ENCODE data around the gene ITGA11. TPM values are rescaled to one million over a fixed set of nuclear protein-coding genes. Genes with fewer than 3 reads are reported as not detected.

Gene ITGA11
- total RNA-seq, 2 donors from 2014 or later = 12.6 to 35.4 TPM

DNA sequence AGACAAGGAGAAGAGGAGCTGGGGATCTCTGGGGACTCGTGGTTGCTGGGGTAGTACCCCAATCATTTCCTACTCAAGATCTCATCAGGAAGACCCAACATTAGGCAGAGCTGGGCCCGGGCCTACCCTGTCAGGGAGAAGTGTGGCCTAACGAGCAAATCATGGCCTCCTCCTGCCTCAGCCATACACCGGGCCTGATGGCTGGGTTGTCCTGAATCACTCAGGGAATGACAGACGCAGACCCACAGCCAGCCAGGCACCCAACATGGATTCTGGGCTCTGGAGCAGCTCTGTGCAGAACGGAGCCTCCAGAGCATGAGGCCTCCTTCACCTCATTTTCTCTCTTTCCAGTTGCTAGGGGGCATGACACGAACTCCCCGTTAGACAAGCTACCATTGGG is 19.7 kb downstream of the ITGA11 start:
- H3K4me1 ChIP-seq = peaks cover 0 to 9% of the 10 kb centered on the region in 2 donors

DNA sequence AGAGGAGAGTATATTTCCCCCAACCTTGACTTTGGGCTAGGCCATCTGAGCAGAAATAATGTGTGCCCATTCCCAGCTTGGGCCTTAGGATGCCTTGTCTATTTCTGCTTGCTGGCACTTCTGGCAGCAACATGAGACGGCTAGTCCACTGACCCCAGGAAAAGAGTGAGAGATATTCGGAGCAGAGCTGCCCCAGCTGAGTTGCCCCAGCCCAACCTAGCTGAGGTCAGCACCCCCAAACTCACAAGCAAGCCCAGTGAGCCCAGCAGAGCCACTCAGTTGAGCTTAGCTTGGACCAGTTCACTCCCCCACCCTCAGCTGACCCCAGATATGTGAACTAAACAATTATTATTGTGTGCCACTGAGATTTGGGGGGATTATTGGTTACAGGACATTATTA is 20.2 kb downstream of the ITGA11 start:
- DNase-seq (ENCODE audit: low spot score) = peak; percentile 30

More for the DNA sequence above, 19.7 kb downstream of the ITGA11 start:
- TF ChIP-seq CTCF (IDR thresholded peaks at IDR 0.05) = no peak
- no peaks in the 10 kb centered on the region for H3K27me3 ChIP-seq
- no peak overlapping the region for H3K27ac ChIP-seq
- peak; percentile 9 for DNase-seq (ENCODE audit: low spot score)
- no peaks in the 10 kb centered on the region for H3K9me3 ChIP-seq
- H3K36me3 ChIP-seq = no peaks in the 10 kb centered on the region
- H3K4me3 ChIP-seq = no peak overlapping the region

DNA sequence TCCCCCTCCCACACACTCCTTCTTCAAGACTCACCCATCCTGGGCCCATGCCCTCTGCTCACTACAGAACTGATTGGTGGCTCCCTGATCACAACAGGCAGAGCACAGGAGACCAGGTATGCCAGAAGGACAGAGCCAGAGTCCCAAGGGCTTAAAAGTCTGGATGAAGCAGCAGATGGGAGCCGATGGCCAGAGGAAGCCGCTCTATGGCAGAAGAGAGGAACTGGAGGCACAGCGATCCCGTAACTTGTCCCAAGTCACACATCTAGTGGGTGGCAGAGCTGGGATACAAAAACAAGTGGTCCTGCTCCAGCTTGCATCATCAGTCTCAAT is 20.7 kb downstream of the ITGA11 start:
- Histone ChIP-seq H3K4me3 (no peak overlapping the region), H3K36me3 (no peaks in the 10 kb centered on the region), H3K9me3 (no peaks in the 10 kb centered on the region), H3K27ac (no peak overlapping the region), H3K27me3 (no peaks in the 10 kb centered on the region), H3K4me1 (peaks cover 0 to 8% of the 10 kb centered on the region in 2 donors)
- no peak for TF ChIP-seq CTCF (IDR thresholded peaks at IDR 0.05)
- peak; percentile 51 for DNase-seq (ENCODE audit: low spot score)

More for the DNA sequence above, 20.2 kb downstream of the ITGA11 start:
- Histone ChIP-seq H3K36me3 (no peaks in the 10 kb centered on the region), H3K4me3 (no peak overlapping the region), H3K27ac (no peak overlapping the region), H3K9me3 (no peaks in the 10 kb centered on the region), H3K27me3 (no peaks in the 10 kb centered on the region), H3K4me1 (peaks cover 0 to 8% of the 10 kb centered on the region in 2 donors)
- TF ChIP-seq CTCF (IDR thresholded peaks at IDR 0.05) = no peak

DNA sequence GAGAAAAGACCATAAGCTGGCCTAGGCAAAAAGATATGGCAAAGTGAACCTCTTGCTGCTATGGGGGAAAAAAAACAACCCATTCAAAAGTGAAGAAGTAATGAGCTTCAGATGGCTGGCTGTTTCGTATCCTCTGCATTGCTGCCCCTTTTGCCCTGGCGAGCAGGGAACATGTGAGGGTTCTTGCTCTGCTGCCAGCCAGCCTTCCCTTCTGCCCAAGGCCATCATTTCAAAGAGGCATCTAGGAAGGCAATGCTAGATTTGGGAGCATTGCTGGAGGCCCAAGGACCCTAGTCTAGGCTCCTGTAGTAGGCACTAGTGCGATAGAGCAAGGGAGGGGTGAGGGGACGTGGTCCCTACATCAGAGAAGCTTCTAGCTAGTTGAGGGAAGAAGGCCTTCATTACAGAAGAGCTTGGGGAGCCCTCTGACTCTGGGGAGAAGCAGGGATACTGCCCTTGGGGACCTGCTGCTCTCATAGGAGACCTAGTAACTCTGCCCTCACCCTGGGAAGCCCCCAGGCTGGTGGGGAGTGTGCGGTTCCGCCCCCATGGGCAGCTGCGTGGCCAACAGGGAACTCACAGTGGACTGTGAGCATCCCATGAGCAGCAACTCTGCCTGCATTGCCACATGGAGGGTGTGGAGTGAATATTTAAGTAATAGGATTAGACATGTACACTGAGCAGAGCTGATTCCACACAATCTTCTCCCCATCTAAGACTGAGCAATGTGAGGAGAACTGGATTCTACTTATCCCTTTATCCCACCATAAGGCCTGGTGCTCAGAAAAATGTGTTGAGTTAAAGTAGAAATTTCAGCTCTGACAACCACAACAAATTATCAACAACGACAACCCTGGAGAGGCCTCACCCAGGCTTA is 21.3 kb downstream of the ITGA11 start:
- no peak for TF ChIP-seq CTCF (IDR thresholded peaks at IDR 0.05)
- H3K27me3 ChIP-seq = no peaks in the 10 kb centered on the region
- H3K4me3 ChIP-seq = no peak overlapping the region
- no peaks in the 10 kb centered on the region for H3K36me3 ChIP-seq
- DNase-seq (ENCODE audit: low spot score) = peak; percentile 50
- H3K4me1 ChIP-seq = peaks cover 0 to 8% of the 10 kb centered on the region in 2 donors
- no peaks in the 10 kb centered on the region for H3K9me3 ChIP-seq
- no peak overlapping the region for H3K27ac ChIP-seq

GRCh38 chr15:68409736-68410370 is 22.1 kb downstream of the ITGA11 start:
- peak; percentile 53 for DNase-seq (ENCODE audit: low spot score)
- Histone ChIP-seq H3K4me3 (no peak overlapping the region), H3K36me3 (no peaks in the 10 kb centered on the region), H3K27ac (no peak overlapping the region), H3K9me3 (no peaks in the 10 kb centered on the region), H3K27me3 (no peaks in the 10 kb centered on the region), H3K4me1 (peaks cover 0 to 13% of the 10 kb centered on the region in 2 donors)
- no peak for TF ChIP-seq CTCF (IDR thresholded peaks at IDR 0.05)

All from right atrium auricular region (tissue), 2 donors.